Measurements from ENCODE around the gene TBC1D8.

Gene TBC1D8

DNA sequence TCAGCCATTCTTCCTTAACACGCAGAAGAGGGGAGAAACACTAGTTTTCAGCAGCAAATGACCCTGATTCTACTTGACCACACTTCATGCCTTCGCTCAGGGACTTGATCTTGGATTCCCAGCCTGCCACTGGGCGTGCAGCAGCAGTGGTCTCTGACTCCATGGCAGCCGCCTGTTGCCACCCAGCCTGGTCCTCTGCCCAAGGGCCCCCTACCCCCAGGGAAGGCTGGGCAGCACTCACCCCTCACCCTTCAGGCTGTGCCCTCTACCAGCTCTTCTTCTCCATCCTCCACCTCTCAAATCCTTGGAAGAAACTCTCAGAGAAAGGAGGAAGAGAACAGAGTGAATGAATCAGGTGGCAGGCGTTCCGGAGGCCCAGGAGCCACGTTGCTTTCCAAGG is 181.2 kb downstream of the TBC1D8 start:
- DNase-seq = no peak

- DNase-seq = no peak
Measured at GRCh38 chr2:100968146-100969145, 182.7 kb downstream of the TBC1D8 start.

DNA sequence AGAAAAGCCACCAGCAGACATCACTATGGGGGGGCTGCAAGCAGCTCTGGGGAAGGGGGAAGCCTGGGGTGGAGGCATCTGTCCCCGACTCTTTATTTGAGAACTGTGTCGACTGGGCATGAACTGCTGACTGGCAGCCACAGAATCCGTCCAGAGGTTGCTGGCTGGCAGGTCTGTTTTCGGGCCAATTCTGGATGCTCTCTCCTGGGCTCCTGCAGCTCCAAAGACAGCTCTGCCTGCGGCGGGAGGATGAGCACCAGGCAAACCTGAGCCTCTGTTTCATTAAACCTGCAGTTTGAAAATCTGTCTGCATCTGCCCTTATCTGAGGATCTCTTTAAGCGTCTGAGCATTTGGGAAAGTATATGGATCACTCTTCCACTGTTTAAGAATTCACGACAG is 183.5 kb downstream of the TBC1D8 start:
- no peak for DNase-seq

DNA sequence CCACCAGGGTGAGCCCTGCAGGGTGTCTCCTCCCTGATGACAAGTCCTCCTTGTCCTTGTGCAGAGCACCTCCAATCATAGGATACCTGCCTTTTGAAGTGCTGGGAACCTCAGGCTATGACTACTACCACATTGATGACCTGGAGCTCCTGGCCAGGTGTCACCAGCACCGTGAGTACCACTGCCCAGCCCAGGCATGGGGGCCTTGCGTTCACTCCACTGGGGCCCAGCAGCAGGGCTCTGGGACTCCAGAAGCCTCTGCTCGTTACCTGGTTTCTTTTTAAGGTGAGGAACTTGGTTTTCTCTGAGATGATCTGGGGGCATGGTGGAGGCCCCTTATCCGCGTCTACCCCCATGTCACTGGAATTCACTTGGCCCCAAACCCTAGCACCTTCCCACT is 185.6 kb downstream of the TBC1D8 start:
- no peak for DNase-seq

GRCh38 chr2:100964681-100965169 is 186.5 kb downstream of the TBC1D8 start:
- DNase-seq = no peak

GRCh38 chr2:100964222-100964621 is 187.0 kb downstream of the TBC1D8 start:
- DNase-seq = no peak

DNA sequence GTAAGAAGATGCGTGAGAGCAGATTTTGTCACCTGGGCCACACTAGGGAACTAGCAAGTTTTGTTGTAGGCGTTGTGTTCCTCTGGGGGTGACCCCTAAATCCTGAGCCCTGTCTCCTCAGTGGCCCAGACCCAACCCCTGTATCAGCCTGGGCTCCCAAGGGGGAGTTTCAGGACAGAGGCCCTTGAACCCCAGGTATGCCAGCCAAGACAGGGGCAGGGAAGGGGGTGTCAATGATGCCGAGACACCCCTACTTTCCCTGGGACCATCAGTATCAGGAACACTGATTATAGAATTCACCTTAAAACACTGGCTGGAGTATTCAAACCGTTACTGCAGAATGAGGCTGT is 188.2 kb downstream of the TBC1D8 start:
- no peak for DNase-seq

GRCh38 chr2:100962366-100963025 is 188.7 kb downstream of the TBC1D8 start:
- DNase-seq = no peak

DNA sequence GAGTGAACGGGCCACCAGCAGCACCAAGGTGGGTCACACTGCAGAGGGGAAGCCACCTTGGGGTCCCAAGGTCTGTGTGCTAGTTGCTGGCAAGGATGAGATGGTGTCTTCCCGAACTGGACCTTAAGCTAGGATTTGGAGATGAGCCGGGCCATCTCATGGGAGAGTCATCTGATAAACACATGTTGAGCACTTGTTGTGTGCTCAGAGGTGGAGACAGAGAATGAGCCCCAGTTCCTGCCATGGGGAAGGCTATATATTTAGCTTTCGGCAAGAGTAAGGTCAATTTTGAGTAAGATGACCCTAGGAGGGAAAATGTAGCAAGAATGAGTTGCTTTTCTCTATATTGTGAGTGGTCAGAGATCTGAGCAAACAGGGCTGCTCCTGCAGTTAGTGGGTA is 190.5 kb downstream of the TBC1D8 start:
- no peak for DNase-seq

- DNase-seq = no peak
Measured at GRCh38 chr2:100959225-100959880, 191.8 kb downstream of the TBC1D8 start.

DNA sequence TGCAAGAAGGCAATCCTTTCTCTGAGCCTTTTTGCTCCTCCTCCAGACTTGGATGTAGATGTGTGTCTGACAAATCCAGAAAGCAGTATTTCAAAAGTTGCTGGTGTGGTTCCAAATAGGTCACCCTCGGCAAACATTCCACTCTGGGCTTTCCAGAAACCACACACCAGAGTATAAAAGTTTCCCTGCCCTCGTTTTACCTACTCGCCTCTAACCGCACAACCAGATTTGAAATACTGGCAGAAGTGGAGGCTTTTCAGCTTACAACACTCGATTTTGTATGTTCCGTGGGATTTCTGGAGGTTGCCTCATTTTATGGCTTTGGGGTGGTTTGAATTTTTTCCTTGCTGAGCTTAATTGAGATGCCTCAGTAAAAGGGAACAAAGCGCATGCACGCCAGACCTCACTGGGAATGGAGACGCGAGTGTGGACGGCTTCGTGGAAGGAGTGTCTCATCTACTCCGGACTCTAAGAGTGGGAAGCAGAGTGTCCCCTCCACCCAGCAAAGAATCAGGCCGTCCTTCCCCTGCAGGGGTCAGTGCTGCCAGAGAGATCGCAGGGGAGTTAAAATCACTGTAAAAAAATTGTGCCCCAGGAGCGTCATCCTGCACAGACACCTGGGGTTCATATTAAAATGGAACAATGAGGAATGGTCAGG is 193.1 kb downstream of the TBC1D8 start:
- DNase-seq = no peak
